Effector memory CD8-positive, alpha-beta T cell (primary cell): ENCODE measurements around the gene ZSWIM1.
"Not testable (repeated sequence)": the region's sequence is repeated elsewhere in the genome, so short reads cannot be mapped to it uniquely, and the experiment has no call there.

Experiments
- ATAC-seq: fragments of 150-1000 bp; cut with Tn5 transposase; replicated peaks from 2 replicates; pipeline ENCODE4 v1.10.0; 2021; ENCODE audit warnings: mild to moderate bottlenecking, moderate library complexity
- DNase-seq, 3 experiments: peaks; one replicate each; pipeline ENCODE4 v3.0.0; 2021
- H3K27ac Mint-ChIP-seq, 2 donors: one replicate each; pipeline ENCODE4 v1.8.0; 2022; ENCODE audit warnings: mild to moderate bottlenecking in 2 of 2, mixed read lengths in 2 of 2, moderate library complexity in 2 of 2
- H3K27me3 Mint-ChIP-seq, 2 donors: one replicate each; pipeline ENCODE4 v1.8.0; 2022; ENCODE audit warnings: mixed read lengths in 2 of 2
- H3K36me3 Mint-ChIP-seq: one replicate; pipeline ENCODE4 v1.8.0; 2022; ENCODE audit warnings: mild to moderate bottlenecking, moderate library complexity, mixed read lengths; ENCODE audit not compliant: insufficient read depth
- H3K4me1 Mint-ChIP-seq, 2 donors: one replicate each; pipeline ENCODE4 v1.8.0; 2022; ENCODE audit warnings: low read depth in 2 of 2, mixed read lengths in 2 of 2
- H3K4me3 Mint-ChIP-seq, 2 donors: one replicate each; pipeline ENCODE4 v1.8.0; 2022; ENCODE audit warnings: mild to moderate bottlenecking in 2 of 2, mixed read lengths in 2 of 2, moderate library complexity in 2 of 2
- H3K9me3 Mint-ChIP-seq, 2 donors: one replicate each; pipeline ENCODE4 v1.8.0; 2022; ENCODE audit warnings: mixed read lengths in 2 of 2

Gene ZSWIM1

GRCh38 chr20:45861221-45862075 lies 19.6 kb upstream of the ZSWIM1 start:
- no peak for DNase-seq
- H3K4me3 Mint-ChIP-seq: no peak overlapping the region
- no peaks in the 10 kb centered on the region for H3K9me3 Mint-ChIP-seq
- no peaks in the 10 kb centered on the region for H3K27me3 Mint-ChIP-seq
- no peak overlapping the region for H3K27ac Mint-ChIP-seq
- H3K36me3 Mint-ChIP-seq: peaks cover 23% of the 10 kb centered on the region
- peaks cover 18 to 22% of the 10 kb centered on the region in 2 donors for H3K4me1 Mint-ChIP-seq
- no peak for ATAC-seq

- Mint-ChIP-seq H3K36me3 (peaks cover 8% of the 10 kb centered on the region), H3K27ac (peak overlapping the region in 1 of 2 donors; percentile 23), H3K27me3 (no peaks in the 10 kb centered on the region), H3K4me3 (no peak overlapping the region), H3K9me3 (no peaks in the 10 kb centered on the region), H3K4me1 (peaks cover 2 to 8% of the 10 kb centered on the region in 2 donors)
- DNase-seq: no peak
- no peak for ATAC-seq
Measured at GRCh38 chr20:45863543-45864470, 17.2 kb upstream of the ZSWIM1 start.

- Mint-ChIP-seq H3K4me1 (no peaks in the 10 kb centered on the region), H3K9me3 (no peaks in the 10 kb centered on the region), H3K4me3 (no peak overlapping the region), H3K27me3 (no peaks in the 10 kb centered on the region), H3K27ac (no peak overlapping the region), H3K36me3 (peaks cover 10% of the 10 kb centered on the region)
- DNase-seq (no peak), ATAC-seq (no peak)
Measured at GRCh38 chr20:45866454-45866853, 14.6 kb upstream of the ZSWIM1 start.

GRCh38 chr20:45867136-45867818 lies 13.8 kb upstream of the ZSWIM1 start:
- Mint-ChIP-seq H3K36me3 (peaks cover 10% of the 10 kb centered on the region), H3K4me1 (no peaks in the 10 kb centered on the region), H3K9me3 (no peaks in the 10 kb centered on the region), H3K27me3 (no peaks in the 10 kb centered on the region), H3K27ac (no peak overlapping the region), H3K4me3 (no peak overlapping the region)
- DNase-seq (no peak), ATAC-seq (no peak)

- Mint-ChIP-seq H3K4me3 (no peak overlapping the region), H3K36me3 (peaks cover 10% of the 10 kb centered on the region), H3K9me3 (no peaks in the 10 kb centered on the region), H3K27me3 (no peaks in the 10 kb centered on the region), H3K4me1 (no peaks in the 10 kb centered on the region), H3K27ac (no peak overlapping the region)
- ATAC-seq: no peak
- DNase-seq: no peak
Measured at GRCh38 chr20:45867819-45868176, 13.2 kb upstream of the ZSWIM1 start.

- H3K27me3 Mint-ChIP-seq: no peaks in the 10 kb centered on the region
- H3K4me1 Mint-ChIP-seq: no peaks in the 10 kb centered on the region
- ATAC-seq (no peak), DNase-seq (no peak)
- peaks cover 7% of the 10 kb centered on the region for H3K36me3 Mint-ChIP-seq
- no peak overlapping the region for H3K27ac Mint-ChIP-seq
- no peaks in the 10 kb centered on the region for H3K9me3 Mint-ChIP-seq
- no peak overlapping the region for H3K4me3 Mint-ChIP-seq
Measured at GRCh38 chr20:45872626-45873025, 8.4 kb upstream of the ZSWIM1 start.

GRCh38 chr20:45873409-45874103 lies 7.5 kb upstream of the ZSWIM1 start:
- no peak for DNase-seq
- H3K4me1 Mint-ChIP-seq: no peaks in the 10 kb centered on the region
- H3K27ac Mint-ChIP-seq: no peak overlapping the region
- H3K36me3 Mint-ChIP-seq: peaks cover 7% of the 10 kb centered on the region
- H3K9me3 Mint-ChIP-seq: no peaks in the 10 kb centered on the region
- no peak for ATAC-seq
- H3K27me3 Mint-ChIP-seq: no peaks in the 10 kb centered on the region
- H3K4me3 Mint-ChIP-seq: no peak overlapping the region

DNA sequence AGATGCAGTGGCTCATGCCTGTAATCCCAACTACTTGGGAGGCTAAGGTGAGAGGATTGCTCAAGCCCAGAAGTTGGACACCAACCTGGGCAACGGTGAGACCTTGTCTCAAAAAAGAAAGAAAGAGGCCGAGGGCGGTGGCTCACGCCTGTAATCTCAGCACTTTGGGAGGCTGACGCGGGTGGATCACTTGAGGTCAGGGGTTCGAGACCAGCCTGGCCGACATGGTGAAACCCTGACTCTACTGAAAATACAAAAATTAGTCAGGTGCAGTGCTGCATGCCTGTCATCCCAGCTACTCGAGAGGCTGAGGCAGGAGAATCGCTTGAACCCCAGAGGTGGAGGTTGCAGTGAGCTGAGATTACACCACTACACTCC lies 6.9 kb upstream of the ZSWIM1 start:
- not testable (repeated sequence) for ATAC-seq, H3K36me3 Mint-ChIP-seq, H3K4me1 Mint-ChIP-seq, H3K4me3 Mint-ChIP-seq, DNase-seq, H3K27ac Mint-ChIP-seq, H3K27me3 Mint-ChIP-seq, H3K9me3 Mint-ChIP-seq

- no peaks in the 10 kb centered on the region for H3K27me3 Mint-ChIP-seq
- H3K4me3 Mint-ChIP-seq: no peak overlapping the region
- no peak for ATAC-seq
- DNase-seq: no peak
- H3K27ac Mint-ChIP-seq: no peak overlapping the region
- no peaks in the 10 kb centered on the region for H3K9me3 Mint-ChIP-seq
- H3K4me1 Mint-ChIP-seq: no peaks in the 10 kb centered on the region
- H3K36me3 Mint-ChIP-seq: peaks cover 5% of the 10 kb centered on the region
Measured at GRCh38 chr20:45874576-45874975, 6.5 kb upstream of the ZSWIM1 start.

DNA sequence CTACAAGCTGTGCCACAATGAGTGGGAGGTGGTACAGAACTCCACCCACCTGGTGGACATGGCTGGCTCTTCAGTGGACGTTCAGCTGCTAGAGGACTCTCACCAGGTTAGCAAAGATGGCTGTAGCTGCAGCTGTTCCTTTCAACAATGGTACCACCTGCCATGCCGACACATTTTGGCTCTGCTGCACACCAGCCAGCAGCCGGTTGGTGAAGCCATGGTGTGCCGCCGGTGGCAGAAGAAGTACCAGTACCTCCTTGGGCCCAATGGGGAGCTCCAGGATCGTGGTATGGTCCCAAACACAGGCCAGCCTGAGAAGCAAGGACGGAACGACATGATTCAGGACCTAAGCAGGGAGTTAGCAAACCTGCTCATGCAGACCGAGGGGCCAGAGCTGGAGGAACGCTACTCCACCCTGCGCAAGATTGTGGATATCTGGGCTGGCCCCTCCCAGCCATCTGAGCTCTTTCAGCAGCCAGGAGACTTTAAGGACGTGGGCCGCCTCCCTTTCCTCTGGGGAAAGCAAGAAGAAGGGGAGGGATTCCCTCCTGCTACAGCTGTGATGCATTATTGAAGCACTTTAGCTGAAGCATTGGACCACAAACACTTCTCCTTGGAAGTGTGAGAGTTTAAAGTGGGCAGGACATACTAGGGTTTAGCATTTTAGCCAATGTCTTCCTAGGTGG lies 2.8 kb upstream of the ZSWIM1 start:
- Mint-ChIP-seq H3K4me3 (no peak overlapping the region), H3K36me3 (peaks cover 7% of the 10 kb centered on the region), H3K27me3 (no peaks in the 10 kb centered on the region), H3K9me3 (no peaks in the 10 kb centered on the region), H3K4me1 (peaks cover 17 to 21% of the 10 kb centered on the region in 2 donors), H3K27ac (no peak overlapping the region)
- ATAC-seq (no peak), DNase-seq (no peak)

DNA sequence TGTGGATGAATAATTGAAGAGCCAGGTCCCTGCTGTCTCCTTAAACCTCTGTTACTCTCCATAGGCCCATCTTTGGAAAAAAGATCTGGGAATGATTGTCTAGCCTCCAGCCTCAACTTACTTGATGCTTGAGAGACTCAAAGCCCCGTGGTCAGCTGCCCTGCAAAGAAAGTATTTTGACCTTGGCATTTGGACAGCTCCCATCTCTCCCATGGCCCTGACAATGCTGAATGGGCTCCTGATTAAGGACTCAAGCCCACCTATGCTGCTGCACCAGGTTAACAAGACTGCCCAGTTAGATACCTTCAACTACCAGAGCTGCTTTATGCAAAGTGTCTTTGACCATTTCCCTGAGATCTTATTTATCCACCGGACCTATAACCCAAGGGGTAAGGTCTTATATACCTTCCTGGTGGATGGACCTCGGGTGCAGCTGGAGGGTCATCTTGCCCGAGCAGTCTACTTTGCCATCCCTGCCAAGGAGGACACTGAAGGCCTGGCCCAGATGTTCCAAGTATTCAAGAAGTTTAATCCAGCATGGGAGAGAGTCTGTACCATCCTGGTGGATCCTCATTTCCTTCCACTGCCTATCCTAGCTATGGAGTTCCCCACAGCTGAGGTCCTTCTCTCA lies 1.6 kb downstream of the ZSWIM1 start:
- Mint-ChIP-seq H3K27me3 (no peaks in the 10 kb centered on the region), H3K4me3 (peak overlapping the region in 1 of 2 donors; percentile 5), H3K9me3 (no peaks in the 10 kb centered on the region), H3K4me1 (peaks cover 22 to 27% of the 10 kb centered on the region in 2 donors), H3K36me3 (peaks cover 13% of the 10 kb centered on the region), H3K27ac (peak overlapping the region; percentile 90 to 93)
- ATAC-seq (no peak), DNase-seq (no peak)

DNA sequence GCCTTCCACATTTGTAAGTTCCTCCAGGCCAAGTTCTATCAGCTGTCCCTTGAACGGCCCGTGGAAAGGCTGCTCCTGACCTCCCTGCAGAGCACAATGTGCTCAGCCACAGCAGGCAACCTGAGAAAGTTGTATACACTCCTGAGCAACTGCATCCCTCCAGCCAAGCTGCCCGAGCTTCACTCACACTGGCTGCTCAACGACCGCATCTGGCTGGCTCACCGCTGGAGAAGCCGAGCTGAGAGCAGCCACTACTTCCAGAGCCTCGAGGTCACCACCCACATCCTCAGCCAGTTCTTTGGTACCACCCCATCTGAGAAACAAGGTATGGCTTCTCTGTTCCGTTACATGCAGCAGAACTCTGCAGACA lies 2.1 kb downstream of the ZSWIM1 start:
- DNase-seq (no peak), ATAC-seq (no peak)
- Mint-ChIP-seq H3K9me3 (no peaks in the 10 kb centered on the region), H3K4me1 (peaks cover 22 to 27% of the 10 kb centered on the region in 2 donors), H3K27me3 (no peaks in the 10 kb centered on the region), H3K4me3 (no peak overlapping the region), H3K27ac (peak overlapping the region in 1 of 2 donors; percentile 93), H3K36me3 (peaks cover 13% of the 10 kb centered on the region)
